ENCODE data around the gene ZMAT5. TPM values are rescaled to one million over a fixed set of nuclear protein-coding genes. Genes with fewer than 3 reads are reported as not detected.
A peak's percentile ranks its signal among the peaks of the same experiment; 100 is the strongest.

Gene ZMAT5
- total RNA-seq = 26.0 and 26.9 TPM in 2 replicates

DNA sequence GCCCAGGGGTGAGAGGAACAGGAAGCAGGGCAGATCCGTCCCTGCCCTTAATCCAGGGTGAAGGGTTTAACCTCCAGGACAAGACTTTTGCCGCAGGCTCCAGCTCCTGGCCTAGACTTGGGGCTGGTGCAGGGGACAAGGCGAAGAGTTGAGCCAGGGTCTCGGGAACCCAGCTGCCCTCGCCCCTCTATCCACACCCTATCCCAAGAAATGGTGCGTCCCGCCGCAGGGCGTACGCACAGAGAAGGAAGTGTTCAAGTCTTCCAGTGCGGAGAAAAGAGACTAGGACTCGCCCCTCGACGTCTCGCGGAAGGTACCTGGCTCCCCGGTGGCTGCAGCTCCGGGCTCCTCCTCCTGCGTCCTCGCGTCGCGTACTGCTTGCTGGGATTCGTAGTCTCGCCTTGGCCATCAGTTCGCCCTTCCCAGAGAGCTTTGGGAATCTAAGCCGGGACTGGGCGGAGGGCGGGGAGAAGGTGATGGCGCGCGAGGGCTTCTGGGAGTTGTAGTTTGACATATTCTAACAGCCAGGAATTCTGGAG lies at the start of gene ZMAT5:
ZMAT5 (minus strand) TSS at position 376 of the 539 bp plus-strand sequence. CDS start 18,463 bp downstream, outside the sequence.
- peak within 1 kb of the TSS; percentile 97 for H3K4me3 Mint-ChIP-seq (ENCODE audit: low read depth)
- peak within 1 kb of the TSS; percentile 91 for H3K27ac Mint-ChIP-seq
- DNase-seq (ENCODE audit: low spot score) = peak; percentile 91
- no peaks in the 10 kb centered on the region for H3K27me3 Mint-ChIP-seq (ENCODE audit: low read depth)
- peaks cover 21% of the 10 kb centered on the region for H3K4me1 Mint-ChIP-seq (ENCODE audit: low read depth)
- H3K36me3 Mint-ChIP-seq (ENCODE audit: low read depth) = peaks cover 28% of the 10 kb centered on the region
- intact Hi-C loops (cut with micrococcal nuclease) = loop anchor here (1.0 kb wide), 2 partner anchors 72 to 163 kb away; partner anchors contain the start of genes ASCC2 and NF2
- no peaks in the 10 kb centered on the region for H3K9me3 Mint-ChIP-seq

GRCh38 chr22:29816539-29816938 lies 49.7 kb upstream of the ZMAT5 start:
- H3K36me3 Mint-ChIP-seq (ENCODE audit: low read depth) = peaks cover 80% of the 10 kb centered on the region
- intact Hi-C loops (cut with micrococcal nuclease) = no loop called here
- no peak overlapping the region for H3K27ac Mint-ChIP-seq
- DNase-seq (ENCODE audit: low spot score) = no peak
- no peak overlapping the region for H3K4me3 Mint-ChIP-seq (ENCODE audit: low read depth)
- H3K9me3 Mint-ChIP-seq = no peaks in the 10 kb centered on the region
- H3K4me1 Mint-ChIP-seq (ENCODE audit: low read depth) = peaks cover 9% of the 10 kb centered on the region
- H3K27me3 Mint-ChIP-seq (ENCODE audit: low read depth) = no peaks in the 10 kb centered on the region

- DNase-seq (ENCODE audit: low spot score) = no peak
- Mint-ChIP-seq H3K4me3 (ENCODE audit: low read depth) (no peak overlapping the region), H3K9me3 (no peaks in the 10 kb centered on the region), H3K27me3 (ENCODE audit: low read depth) (no peaks in the 10 kb centered on the region), H3K27ac (no peak overlapping the region), H3K36me3 (ENCODE audit: low read depth) (peaks cover 80% of the 10 kb centered on the region), H3K4me1 (ENCODE audit: low read depth) (peaks cover 5% of the 10 kb centered on the region)
- intact Hi-C loops (cut with micrococcal nuclease) = no loop called here
These were observed 49.3 kb upstream of the ZMAT5 start for GRCh38 chr22:29816128-29816527.

DNA sequence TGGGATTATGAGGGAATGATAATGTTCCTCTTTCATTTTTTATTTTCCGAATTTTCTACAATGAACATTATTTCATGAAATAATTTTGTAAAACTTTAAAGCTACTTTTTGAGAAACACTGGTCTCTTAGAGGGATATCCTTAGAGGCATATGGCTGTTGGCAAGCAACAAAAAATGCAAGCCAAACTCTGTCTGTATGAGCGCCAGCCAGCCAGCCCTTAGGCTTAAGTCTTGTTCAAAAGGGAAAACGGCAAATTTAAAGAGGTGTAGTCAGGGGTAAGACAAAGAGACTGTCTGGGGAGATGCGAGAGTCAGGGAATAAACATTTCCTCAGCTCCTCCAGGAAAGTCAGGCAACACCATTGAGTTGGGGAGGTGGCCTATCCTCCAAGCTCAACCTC lies 48.8 kb upstream of the ZMAT5 start:
- Mint-ChIP-seq H3K4me1 (ENCODE audit: low read depth) (peaks cover 2% of the 10 kb centered on the region), H3K27ac (no peak overlapping the region), H3K36me3 (ENCODE audit: low read depth) (peaks cover 81% of the 10 kb centered on the region), H3K27me3 (ENCODE audit: low read depth) (no peaks in the 10 kb centered on the region), H3K4me3 (ENCODE audit: low read depth) (no peak overlapping the region), H3K9me3 (no peaks in the 10 kb centered on the region)
- no peak for DNase-seq (ENCODE audit: low spot score)
- intact Hi-C loops (cut with micrococcal nuclease) = no loop called here

- Mint-ChIP-seq H3K27me3 (ENCODE audit: low read depth) (no peaks in the 10 kb centered on the region), H3K36me3 (ENCODE audit: low read depth) (peaks cover 83% of the 10 kb centered on the region)
These were observed 47.2 kb upstream of the ZMAT5 start for GRCh38 chr22:29814003-29814402.

DNA sequence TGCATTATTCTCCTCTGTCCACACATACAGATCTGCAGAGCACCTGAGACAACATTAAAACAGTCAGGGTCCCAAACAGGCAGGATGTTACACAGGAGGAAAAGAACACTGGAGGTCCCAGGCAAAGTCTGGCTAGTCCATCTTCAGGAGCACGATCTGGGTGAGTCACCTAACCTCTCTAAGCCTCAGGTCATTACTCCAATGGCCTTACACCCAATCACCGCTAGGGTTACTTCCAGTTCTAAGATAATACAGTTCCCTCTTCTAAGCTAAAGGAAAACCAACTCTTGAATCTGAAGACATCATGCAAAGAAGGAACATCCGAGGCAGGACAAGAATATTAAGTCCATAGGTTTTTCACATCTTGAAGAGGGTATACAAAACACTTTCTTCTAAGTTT lies 46.8 kb upstream of the ZMAT5 start:
- H3K27me3 Mint-ChIP-seq (ENCODE audit: low read depth) = no peaks in the 10 kb centered on the region
- no peaks in the 10 kb centered on the region for H3K9me3 Mint-ChIP-seq
- no peak overlapping the region for H3K27ac Mint-ChIP-seq
- no peak overlapping the region for H3K4me3 Mint-ChIP-seq (ENCODE audit: low read depth)
- H3K4me1 Mint-ChIP-seq (ENCODE audit: low read depth) = no peaks in the 10 kb centered on the region
- intact Hi-C loops (cut with micrococcal nuclease) = no loop called here
- H3K36me3 Mint-ChIP-seq (ENCODE audit: low read depth) = peaks cover 79% of the 10 kb centered on the region
- DNase-seq (ENCODE audit: low spot score) = no peak

More at GRCh38 chr22:29814003-29814402, 47.2 kb upstream of the ZMAT5 start:
- H3K9me3 Mint-ChIP-seq = no peaks in the 10 kb centered on the region
- intact Hi-C loops (cut with micrococcal nuclease) = no loop called here
- H3K4me1 Mint-ChIP-seq (ENCODE audit: low read depth) = no peaks in the 10 kb centered on the region
- H3K27ac Mint-ChIP-seq = no peak overlapping the region
- DNase-seq (ENCODE audit: low spot score) = no peak
- no peak overlapping the region for H3K4me3 Mint-ChIP-seq (ENCODE audit: low read depth)

DNA sequence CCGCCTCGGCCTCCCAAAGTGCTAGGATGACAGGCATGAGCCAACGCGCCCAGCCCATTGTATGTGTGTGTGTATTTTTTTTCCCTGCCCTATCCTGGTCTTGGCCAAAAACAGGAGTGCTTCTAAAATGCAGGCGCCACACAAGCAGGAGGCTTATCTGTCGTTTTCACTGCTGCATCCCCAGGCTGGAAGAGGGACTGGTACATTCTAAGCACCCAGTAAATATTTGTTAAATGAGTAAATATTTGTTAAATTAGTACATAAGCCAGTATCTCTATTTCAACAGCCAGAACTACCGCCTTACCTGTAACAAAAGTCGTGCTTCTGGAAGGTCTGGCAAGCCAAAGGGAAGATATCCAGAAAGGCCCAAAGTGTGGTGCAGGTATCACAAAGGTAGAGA lies 46.3 kb upstream of the ZMAT5 start:
- no peak for DNase-seq (ENCODE audit: low spot score)
- Mint-ChIP-seq H3K4me3 (ENCODE audit: low read depth) (no peak overlapping the region), H3K9me3 (no peaks in the 10 kb centered on the region), H3K36me3 (ENCODE audit: low read depth) (peaks cover 78% of the 10 kb centered on the region), H3K27me3 (ENCODE audit: low read depth) (no peaks in the 10 kb centered on the region), H3K4me1 (ENCODE audit: low read depth) (no peaks in the 10 kb centered on the region), H3K27ac (no peak overlapping the region)
- intact Hi-C loops (cut with micrococcal nuclease) = no loop called here

DNA sequence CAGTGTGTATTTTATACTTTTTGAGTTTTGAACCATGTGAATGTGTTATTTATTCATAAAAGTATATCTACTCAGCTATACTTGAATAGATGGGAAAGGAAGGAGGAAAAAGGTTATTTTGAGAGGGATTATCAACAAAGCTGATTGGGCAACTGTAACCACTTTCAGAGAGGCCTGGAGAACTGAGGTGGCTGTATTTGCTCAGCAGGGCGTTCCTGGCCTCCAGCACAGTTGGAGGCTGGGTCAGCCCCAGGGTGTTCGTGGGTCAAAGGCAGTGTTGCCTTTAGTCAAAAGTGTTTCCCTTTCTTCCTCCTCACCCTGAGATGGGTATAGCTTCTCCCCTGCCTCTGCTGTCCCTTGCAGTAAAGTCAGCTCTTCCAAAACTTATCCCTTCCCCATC lies 44.6 kb upstream of the ZMAT5 start:
- Mint-ChIP-seq H3K4me3 (ENCODE audit: low read depth) (no peak overlapping the region), H3K27ac (no peak overlapping the region), H3K36me3 (ENCODE audit: low read depth) (peaks cover 81% of the 10 kb centered on the region), H3K9me3 (no peaks in the 10 kb centered on the region), H3K27me3 (ENCODE audit: low read depth) (no peaks in the 10 kb centered on the region), H3K4me1 (ENCODE audit: low read depth) (no peaks in the 10 kb centered on the region)
- no peak for DNase-seq (ENCODE audit: low spot score)
- intact Hi-C loops (cut with micrococcal nuclease) = no loop called here

- Mint-ChIP-seq H3K9me3 (no peaks in the 10 kb centered on the region), H3K27ac (no peak overlapping the region), H3K27me3 (ENCODE audit: low read depth) (no peaks in the 10 kb centered on the region), H3K4me3 (ENCODE audit: low read depth) (no peak overlapping the region), H3K36me3 (ENCODE audit: low read depth) (peaks cover 81% of the 10 kb centered on the region), H3K4me1 (ENCODE audit: low read depth) (no peaks in the 10 kb centered on the region)
- no peak for DNase-seq (ENCODE audit: low spot score)
- intact Hi-C loops (cut with micrococcal nuclease) = no loop called here
These were observed 43.4 kb upstream of the ZMAT5 start for GRCh38 chr22:29810216-29810615.

- no peaks in the 10 kb centered on the region for H3K27me3 Mint-ChIP-seq (ENCODE audit: low read depth)
- no peaks in the 10 kb centered on the region for H3K4me1 Mint-ChIP-seq (ENCODE audit: low read depth)
- H3K36me3 Mint-ChIP-seq (ENCODE audit: low read depth) = peaks cover 64% of the 10 kb centered on the region
- H3K9me3 Mint-ChIP-seq = no peaks in the 10 kb centered on the region
- H3K27ac Mint-ChIP-seq = no peak overlapping the region
- no peak overlapping the region for H3K4me3 Mint-ChIP-seq (ENCODE audit: low read depth)
- no peak for DNase-seq (ENCODE audit: low spot score)
- intact Hi-C loops (cut with micrococcal nuclease) = no loop called here
These were observed 39.4 kb upstream of the ZMAT5 start for GRCh38 chr22:29806196-29806595.

DNA sequence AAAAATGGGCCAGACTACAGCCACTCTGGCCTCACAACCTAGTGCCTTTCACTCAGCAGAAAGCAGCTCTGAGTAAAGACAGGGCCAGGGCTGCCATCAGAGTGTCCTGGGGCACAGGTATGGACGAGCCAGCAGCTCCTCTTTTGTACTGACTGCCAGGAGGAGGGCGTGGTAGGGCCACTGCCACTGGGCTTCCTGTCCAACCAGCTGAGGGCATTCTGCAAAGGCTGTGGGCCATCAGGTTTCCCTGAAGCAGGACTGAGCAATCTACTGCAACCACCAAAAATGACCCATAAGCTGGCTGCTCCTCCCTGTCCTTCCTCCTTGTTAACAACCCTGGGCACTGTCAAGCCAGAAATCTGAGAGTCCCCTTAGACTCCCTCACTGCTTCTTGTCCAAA lies 38.2 kb upstream of the ZMAT5 start:
- no peak overlapping the region for H3K4me3 Mint-ChIP-seq (ENCODE audit: low read depth)
- H3K27ac Mint-ChIP-seq = no peak overlapping the region
- intact Hi-C loops (cut with micrococcal nuclease) = no loop called here
- H3K27me3 Mint-ChIP-seq (ENCODE audit: low read depth) = no peaks in the 10 kb centered on the region
- DNase-seq (ENCODE audit: low spot score) = no peak
- H3K36me3 Mint-ChIP-seq (ENCODE audit: low read depth) = peaks cover 67% of the 10 kb centered on the region
- no peaks in the 10 kb centered on the region for H3K4me1 Mint-ChIP-seq (ENCODE audit: low read depth)
- H3K9me3 Mint-ChIP-seq = no peaks in the 10 kb centered on the region

- H3K27ac Mint-ChIP-seq = no peak overlapping the region
- H3K9me3 Mint-ChIP-seq = no peaks in the 10 kb centered on the region
- intact Hi-C loops (cut with micrococcal nuclease) = no loop called here
- DNase-seq (ENCODE audit: low spot score) = no peak
- no peaks in the 10 kb centered on the region for H3K27me3 Mint-ChIP-seq (ENCODE audit: low read depth)
- H3K36me3 Mint-ChIP-seq (ENCODE audit: low read depth) = peaks cover 74% of the 10 kb centered on the region
- H3K4me1 Mint-ChIP-seq (ENCODE audit: low read depth) = peaks cover 10% of the 10 kb centered on the region
- H3K4me3 Mint-ChIP-seq (ENCODE audit: low read depth) = no peak overlapping the region
These were observed 36.4 kb upstream of the ZMAT5 start for GRCh38 chr22:29803190-29803589.

DNA sequence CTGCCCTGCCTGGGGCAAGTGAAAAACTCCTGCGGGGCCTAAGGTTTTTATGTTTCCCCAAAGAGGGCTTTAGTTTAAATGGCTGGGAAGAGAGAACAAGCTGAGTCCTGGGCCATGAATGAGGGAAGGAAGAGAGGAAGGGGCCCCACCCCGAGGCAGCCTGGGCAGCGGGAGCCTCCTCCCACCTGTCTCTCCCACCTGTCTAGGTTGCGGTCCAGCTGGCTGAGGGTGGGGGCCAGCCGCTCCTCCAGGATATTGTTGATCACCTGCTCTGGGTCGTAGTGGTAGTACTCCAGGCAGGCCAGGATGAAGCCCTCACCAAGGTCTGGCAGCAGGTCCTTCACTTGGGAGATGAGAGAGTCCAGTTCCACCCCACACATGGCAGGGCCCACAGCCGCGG lies 35.0 kb upstream of the ZMAT5 start:
- no peak overlapping the region for H3K27ac Mint-ChIP-seq
- H3K27me3 Mint-ChIP-seq (ENCODE audit: low read depth) = no peaks in the 10 kb centered on the region
- intact Hi-C loops (cut with micrococcal nuclease) = no loop called here
- DNase-seq (ENCODE audit: low spot score) = no peak
- no peaks in the 10 kb centered on the region for H3K9me3 Mint-ChIP-seq
- H3K4me3 Mint-ChIP-seq (ENCODE audit: low read depth) = no peak overlapping the region
- H3K36me3 Mint-ChIP-seq (ENCODE audit: low read depth) = peaks cover 67% of the 10 kb centered on the region
- H3K4me1 Mint-ChIP-seq (ENCODE audit: low read depth) = peaks cover 15% of the 10 kb centered on the region

DNA sequence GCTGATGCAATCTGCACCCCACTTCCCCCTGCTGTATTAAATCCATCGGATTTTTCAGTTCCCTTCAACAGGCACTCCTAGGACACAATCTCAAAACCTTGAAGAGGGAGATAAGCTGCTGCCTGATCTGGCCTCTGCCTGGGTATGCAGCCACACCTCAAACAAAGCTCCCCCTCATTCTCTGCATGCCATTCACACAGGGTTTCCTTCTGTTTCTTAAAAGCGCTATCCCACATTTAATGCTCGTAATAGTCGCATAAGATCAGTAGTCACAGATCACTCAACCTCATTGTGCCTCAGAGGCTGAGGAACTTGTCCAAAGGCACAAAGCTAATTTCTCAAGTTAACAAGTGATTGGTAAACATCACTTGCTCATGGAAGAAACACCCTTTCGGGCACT lies 34.3 kb upstream of the ZMAT5 start:
- Mint-ChIP-seq H3K27me3 (ENCODE audit: low read depth) (no peaks in the 10 kb centered on the region), H3K4me1 (ENCODE audit: low read depth) (peaks cover 15% of the 10 kb centered on the region), H3K4me3 (ENCODE audit: low read depth) (no peak overlapping the region), H3K9me3 (no peaks in the 10 kb centered on the region), H3K27ac (no peak overlapping the region), H3K36me3 (ENCODE audit: low read depth) (peaks cover 65% of the 10 kb centered on the region)
- intact Hi-C loops (cut with micrococcal nuclease) = no loop called here
- DNase-seq (ENCODE audit: low spot score) = no peak
